GM19240 (cell line): Measurements from ENCODE around the gene PLA2G4A.

Source experiments
- DNase-seq: peaks from one replicate; pipeline ENCODE4 v3.0.0; 2011; ENCODE audit warnings: low spot score; ENCODE audit not compliant: insufficient read length

PLA2G4A gene

DNA sequence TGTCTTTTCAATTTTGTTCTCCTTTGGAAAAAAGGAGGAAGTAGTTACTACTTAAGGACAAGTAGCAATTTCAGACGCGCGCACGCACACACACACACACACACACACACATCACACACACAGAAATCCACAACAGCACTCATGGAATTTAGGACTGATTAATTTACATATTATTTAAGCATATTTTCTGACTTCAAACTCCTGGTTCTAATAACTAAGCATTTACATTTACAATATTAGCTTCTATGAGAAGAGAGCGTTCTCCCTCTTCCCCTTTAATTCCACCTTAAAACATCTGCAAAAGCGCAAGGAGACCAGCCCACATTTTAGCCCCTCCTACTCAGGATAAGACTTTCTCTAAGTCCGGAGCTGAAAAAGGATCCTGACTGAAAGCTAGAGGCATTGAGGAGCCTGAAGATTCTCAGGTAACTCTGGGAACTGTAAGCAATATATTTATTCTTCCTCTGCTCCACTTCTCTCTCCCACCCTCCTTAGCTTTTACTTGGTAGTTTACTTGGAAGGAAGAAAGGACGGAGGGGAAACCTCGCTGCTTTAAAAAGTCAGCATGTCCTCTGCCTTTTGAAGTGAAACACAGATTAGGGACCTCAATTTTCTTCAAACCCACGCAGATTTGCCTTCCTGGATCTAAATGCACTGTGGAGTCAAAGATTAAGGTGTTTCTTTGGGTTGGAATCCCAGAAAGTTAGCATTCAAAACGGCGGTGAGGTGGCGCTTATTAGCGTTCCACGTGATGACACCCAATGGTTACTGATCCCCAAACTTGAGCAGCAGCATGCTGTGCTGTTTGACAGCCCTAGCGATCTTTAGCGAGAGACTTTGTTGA, at the start of gene PLA2G4A:
PLA2G4A (plus strand) TSS at position 339 of the 844 bp plus-strand sequence. CDS start 25,406 bp downstream, outside the sequence.
- DNase-seq: no peak

GRCh38 chr1:186780076-186780475, 48.7 kb upstream of the PLA2G4A start:
- no peak for DNase-seq

- no peak for DNase-seq
These were observed 47.0 kb upstream of the PLA2G4A start for GRCh38 chr1:186781730-186782129.

GRCh38 chr1:186782791-186783190, 46.0 kb upstream of the PLA2G4A start:
- DNase-seq: no peak

DNA sequence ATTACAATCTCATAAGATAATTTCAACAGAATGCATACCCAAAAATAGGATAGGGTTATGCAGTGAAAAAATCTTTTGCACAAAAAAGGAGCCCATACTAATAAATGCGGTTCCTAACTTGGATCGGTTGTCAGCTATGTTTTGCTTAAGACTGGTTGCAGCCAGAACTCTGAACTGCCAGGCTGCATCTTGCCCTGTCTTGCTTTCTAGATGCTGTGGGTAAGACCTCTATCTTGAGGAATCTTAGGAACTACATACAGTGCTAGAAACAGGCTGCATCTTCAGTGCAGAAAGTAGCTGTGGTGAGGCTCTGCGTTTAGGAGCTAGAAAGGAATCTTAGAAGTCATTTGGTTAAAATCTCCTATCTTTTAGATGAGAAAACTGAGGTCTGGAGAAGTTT, 45.6 kb upstream of the PLA2G4A start:
- no peak for DNase-seq

- no peak for DNase-seq
These were observed 43.2 kb upstream of the PLA2G4A start for GRCh38 chr1:186785503-186785902.

GRCh38 chr1:186790101-186790500, 38.6 kb upstream of the PLA2G4A start:
- no peak for DNase-seq

- no peak for DNase-seq
These were observed 35.7 kb upstream of the PLA2G4A start for GRCh38 chr1:186792870-186793581.

DNA sequence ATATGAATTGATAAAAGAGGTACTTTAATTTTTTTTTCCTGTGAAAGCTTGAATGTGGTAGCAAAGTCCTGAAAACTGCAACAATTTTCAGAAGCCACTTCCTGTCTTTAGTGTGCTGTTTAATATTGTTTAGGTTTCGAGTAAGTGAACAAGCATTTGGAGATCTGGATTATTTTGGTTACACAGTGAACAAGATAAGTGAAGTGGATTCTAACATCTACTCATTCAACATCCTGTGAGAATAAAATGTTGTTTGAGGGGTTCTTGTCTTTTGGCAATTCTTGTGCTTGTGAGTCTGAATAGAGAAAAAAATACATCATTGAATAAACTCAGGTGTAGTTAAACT, 35.2 kb upstream of the PLA2G4A start:
- no peak for DNase-seq

- DNase-seq: no peak
These were observed 29.6 kb upstream of the PLA2G4A start for GRCh38 chr1:186798960-186799688.

DNA sequence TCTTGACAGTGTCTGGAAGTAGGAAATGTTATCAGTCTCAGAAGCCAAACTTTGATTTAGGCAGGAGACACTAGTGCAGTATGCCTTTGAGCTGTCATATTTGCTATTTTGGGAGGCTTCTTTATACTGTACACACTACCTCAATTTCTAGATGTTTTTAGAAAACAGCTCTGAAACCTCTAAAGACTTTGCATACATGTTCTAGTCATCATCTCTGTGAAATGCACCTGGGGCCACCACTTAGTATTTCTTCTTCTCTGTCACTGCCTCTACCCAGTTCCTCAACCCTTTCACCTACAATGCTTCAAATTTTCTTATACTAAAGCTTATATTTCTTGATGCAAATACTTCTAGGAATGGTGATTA, 29.1 kb upstream of the PLA2G4A start:
- peak; percentile 7 for DNase-seq

DNA sequence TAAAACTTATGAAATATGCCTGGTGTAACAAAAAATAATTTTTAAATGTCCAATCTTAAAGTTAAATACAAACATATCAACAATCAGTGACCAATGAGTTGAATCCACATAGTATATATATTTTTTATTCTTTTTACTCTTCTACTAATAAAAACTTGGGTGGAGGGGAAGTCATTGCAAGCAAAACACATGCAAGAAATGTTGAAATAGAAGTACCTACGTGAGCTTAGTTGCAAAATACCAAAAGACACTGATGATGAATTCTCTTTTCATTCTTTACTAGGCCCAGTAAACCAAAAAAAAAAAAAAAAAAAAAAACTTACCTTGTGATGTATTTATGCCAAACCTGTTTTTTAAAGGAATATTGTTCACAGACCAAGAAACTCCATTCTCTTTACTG, 26.4 kb upstream of the PLA2G4A start:
- no peak for DNase-seq

DNA sequence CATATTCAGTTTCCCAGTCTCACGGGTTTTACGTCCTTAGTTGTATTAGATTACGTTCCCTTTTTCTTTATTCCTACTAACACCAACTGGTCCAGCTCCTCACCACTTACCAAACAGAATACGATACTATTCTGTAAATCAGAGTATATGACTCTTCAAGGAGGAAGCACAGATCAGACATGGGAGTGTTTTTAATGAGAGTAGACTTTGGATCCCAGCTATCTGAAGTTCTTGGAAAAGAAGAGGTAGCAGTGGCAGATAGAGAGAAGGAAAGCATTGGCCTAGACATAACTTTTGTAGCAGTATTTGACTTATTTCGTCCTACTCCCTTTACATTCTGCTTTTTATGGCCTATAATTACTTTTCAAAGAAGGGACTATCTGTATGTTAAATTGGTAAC, 24.1 kb upstream of the PLA2G4A start:
- no peak for DNase-seq

DNA sequence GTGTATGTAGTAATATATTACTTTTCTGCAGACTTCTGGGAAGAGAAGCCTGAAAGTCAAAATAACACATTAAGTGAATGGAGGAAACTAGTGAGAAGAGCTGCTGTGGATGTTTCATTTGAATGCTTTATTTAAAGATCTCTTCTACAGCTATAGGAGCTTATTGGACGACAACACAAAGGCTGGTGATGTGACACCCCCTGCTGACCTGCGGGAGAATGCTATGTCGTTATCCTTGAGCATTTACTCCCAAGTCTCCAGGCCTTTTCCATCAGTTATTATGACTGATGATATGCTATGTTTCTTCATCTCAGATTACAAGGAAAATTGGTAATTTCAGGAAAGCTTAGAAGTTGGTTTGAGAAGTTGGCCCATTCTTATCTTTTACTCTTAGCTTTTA, 22.3 kb upstream of the PLA2G4A start:
- no peak for DNase-seq

DNA sequence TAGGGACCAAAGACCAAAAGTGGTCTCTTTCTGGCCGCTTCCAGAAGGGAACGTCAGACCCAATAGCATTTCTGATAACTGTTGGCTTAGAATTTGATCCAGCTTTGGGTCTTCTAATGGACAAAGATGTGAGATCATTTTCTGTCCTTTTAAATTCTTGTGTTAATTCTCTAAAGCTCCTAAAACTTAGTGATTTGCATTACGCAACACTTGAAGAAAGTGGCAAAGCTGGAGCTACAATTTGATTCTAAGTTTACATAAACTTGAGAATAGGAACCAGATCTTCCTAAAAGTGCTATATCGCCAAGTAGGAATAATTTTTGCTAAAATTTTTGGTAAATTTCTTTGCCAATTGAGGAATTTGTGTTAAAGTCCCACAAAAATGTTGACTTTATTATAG, 21.6 kb upstream of the PLA2G4A start:
- DNase-seq: no peak

DNA sequence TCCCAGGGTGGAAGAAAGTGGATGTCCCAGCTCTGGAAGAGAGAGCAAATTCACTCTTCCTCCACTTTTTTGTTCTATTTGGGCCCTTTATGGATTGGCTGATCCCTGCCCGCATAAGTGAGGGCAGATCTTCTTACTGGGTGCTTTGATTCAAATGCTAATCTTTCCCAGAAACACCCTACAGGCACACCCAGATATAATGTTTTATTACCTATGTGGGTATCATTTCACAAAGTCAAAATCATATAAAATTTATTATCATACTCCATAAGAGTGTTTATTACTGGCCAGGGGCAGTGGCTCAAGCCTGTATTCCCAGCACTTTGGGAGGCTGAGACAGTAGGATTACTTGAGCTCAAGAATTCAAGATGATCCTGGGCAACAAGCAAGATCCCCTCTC, 16.9 kb upstream of the PLA2G4A start:
- DNase-seq: no peak

DNA sequence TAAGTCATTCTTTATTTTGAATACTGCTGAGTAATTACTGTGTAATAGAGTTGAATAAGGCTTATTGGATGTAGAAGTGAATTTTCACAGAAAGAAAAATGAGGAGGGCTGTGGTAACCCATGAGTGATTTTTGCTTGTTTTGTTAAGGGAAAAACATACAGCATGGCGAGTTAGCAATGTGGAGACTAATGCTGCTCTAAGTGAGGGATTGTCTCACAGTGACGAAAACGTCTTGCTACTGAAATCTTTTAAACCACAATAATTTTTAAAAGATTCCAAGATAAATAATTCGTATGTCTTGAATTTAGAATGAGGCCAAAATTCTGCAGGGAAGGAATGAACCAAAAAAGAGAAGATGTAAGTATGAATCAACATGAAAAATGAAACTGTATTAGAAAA, 16.2 kb upstream of the PLA2G4A start:
- DNase-seq: no peak

DNA sequence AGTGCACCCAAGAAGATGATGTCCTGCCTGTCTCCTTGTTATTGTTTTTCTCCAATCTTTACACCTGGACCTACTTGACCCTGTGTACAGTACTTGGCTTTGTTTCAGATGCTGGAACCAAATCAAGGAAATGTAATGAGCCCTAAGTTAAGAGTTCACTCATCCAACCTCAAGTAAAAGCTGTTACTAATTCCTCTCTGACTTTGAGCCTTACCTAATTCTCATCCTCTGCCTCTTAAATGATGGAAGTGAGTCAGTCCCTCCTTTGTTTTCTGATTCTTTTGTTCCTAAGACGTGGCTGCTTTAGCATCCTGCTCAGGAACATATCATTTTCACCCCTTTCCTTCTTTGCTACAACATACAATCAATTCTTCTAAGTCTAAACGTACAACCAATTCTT, 15.3 kb upstream of the PLA2G4A start:
- no peak for DNase-seq

GRCh38 chr1:186819126-186819525, 9.6 kb upstream of the PLA2G4A start:
- DNase-seq: no peak

DNA sequence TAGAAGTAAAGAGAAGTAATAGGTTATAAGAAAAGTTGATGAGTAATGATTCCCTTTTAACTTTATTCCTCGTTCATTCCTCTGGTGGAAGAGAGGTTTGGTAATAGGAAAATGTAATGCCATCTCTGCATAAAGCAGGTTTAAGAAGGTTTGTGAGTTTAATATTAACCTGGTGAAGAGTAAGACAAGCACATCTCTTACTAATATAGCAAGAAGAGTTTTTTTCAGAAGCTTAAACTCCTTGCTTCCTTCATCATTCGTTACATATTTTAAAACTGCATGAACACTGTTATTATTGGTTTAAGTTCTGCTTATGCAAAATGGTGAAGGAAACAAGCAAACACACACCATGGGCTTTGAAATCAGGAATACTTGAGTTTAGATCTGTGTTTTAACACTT, 9.2 kb upstream of the PLA2G4A start:
- DNase-seq: no peak

GRCh38 chr1:186829686-186830587, 1.2 kb downstream of the PLA2G4A start:
- DNase-seq: no peak
